HG03097 (cell line): ENCODE results near the gene BMAL1.
"Not testable (repeated sequence)": the region's sequence is repeated elsewhere in the genome, so short reads cannot be mapped to it uniquely, and the experiment has no call there.

Source experiments
- ATAC-seq: cut with Tn5 transposase; IDR thresholded peaks from one replicate; pipeline ENCODE4 v1.9.1; 2021; ENCODE audit not compliant: unreplicated experiment, low FRiP score

Gene BMAL1

GRCh38 chr11:13436836-13437235, 159.2 kb downstream of the BMAL1 start:
- not testable (repeated sequence) for ATAC-seq
